ENCODE measurements around the gene DDTL. TPM values are rescaled to one million over a fixed set of nuclear protein-coding genes. Genes with fewer than 3 reads are reported as not detected.
"Not testable (repeated sequence)": the region's sequence is repeated elsewhere in the genome, so short reads cannot be mapped to it uniquely, and the experiment has no call there.

DDTL gene
- total and polyA plus RNA-seq, 2 donors = 1.3 to 3.1 TPM

GRCh38 chr22:23977304-23977703 lies 10.6 kb downstream of the DDTL start:
- 94% methylated on average over 7 of the region's 12 CpGs for WGBS
- H3K27me3 ChIP-seq (ENCODE audit: control insufficient read depth in 2 of 2, insufficient read depth in 1 of 2, low read length in 1 of 2); H3K4me1 ChIP-seq (ENCODE audit: control insufficient read depth in 2 of 2, insufficient read depth in 2 of 2, low read length in 2 of 2); H3K36me3 ChIP-seq (ENCODE audit: control insufficient read depth in 2 of 2, insufficient read depth in 2 of 2, low read length in 1 of 2); H3K4me3 ChIP-seq (ENCODE audit: low read length in 2 of 2); DNase-seq (ENCODE audit: low read depth in 6 of 9, low spot score in 9 of 9); H3K27ac ChIP-seq (ENCODE audit: low read depth in 1 of 2, low read length in 1 of 2); H3K9me3 ChIP-seq (ENCODE audit: control insufficient read depth in 2 of 2, insufficient read depth in 1 of 2, low read length in 1 of 2): not testable (repeated sequence)

- not testable (repeated sequence) for H3K4me3 ChIP-seq (ENCODE audit: low read length in 2 of 2); DNase-seq (ENCODE audit: low read depth in 6 of 9, low spot score in 9 of 9); H3K9me3 ChIP-seq (ENCODE audit: control insufficient read depth in 2 of 2, insufficient read depth in 1 of 2, low read length in 1 of 2); H3K27me3 ChIP-seq (ENCODE audit: control insufficient read depth in 2 of 2, insufficient read depth in 1 of 2, low read length in 1 of 2); H3K36me3 ChIP-seq (ENCODE audit: control insufficient read depth in 2 of 2, insufficient read depth in 2 of 2, low read length in 1 of 2); H3K4me1 ChIP-seq (ENCODE audit: control insufficient read depth in 2 of 2, insufficient read depth in 2 of 2, low read length in 2 of 2); H3K27ac ChIP-seq (ENCODE audit: low read depth in 1 of 2, low read length in 1 of 2)
- WGBS = no CpG with 5 or more reads among the region's 41 CpGs
Measured at GRCh38 chr22:23979557-23980240, 13.0 kb downstream of the DDTL start, which contains the start of gene GSTT2. GSTT2 (plus strand) TSS chr22:23980134.

- 68% methylated on average over 6 of the region's 7 CpGs for WGBS
- DNase-seq (ENCODE audit: low read depth in 6 of 9, low spot score in 9 of 9); H3K9me3 ChIP-seq (ENCODE audit: control insufficient read depth in 2 of 2, insufficient read depth in 1 of 2, low read length in 1 of 2); H3K27ac ChIP-seq (ENCODE audit: low read depth in 1 of 2, low read length in 1 of 2); H3K4me1 ChIP-seq (ENCODE audit: control insufficient read depth in 2 of 2, insufficient read depth in 2 of 2, low read length in 2 of 2); H3K4me3 ChIP-seq (ENCODE audit: low read length in 2 of 2); H3K36me3 ChIP-seq (ENCODE audit: control insufficient read depth in 2 of 2, insufficient read depth in 2 of 2, low read length in 1 of 2); H3K27me3 ChIP-seq (ENCODE audit: control insufficient read depth in 2 of 2, insufficient read depth in 1 of 2, low read length in 1 of 2): not testable (repeated sequence)
Measured at GRCh38 chr22:23980567-23980966, 13.9 kb downstream of the DDTL start.

- Histone ChIP-seq H3K27ac (ENCODE audit: low read depth in 1 of 2, low read length in 1 of 2) (no peak overlapping the region), H3K9me3 (ENCODE audit: control insufficient read depth in 2 of 2, insufficient read depth in 1 of 2, low read length in 1 of 2) (no peaks in the 10 kb centered on the region), H3K4me1 (ENCODE audit: control insufficient read depth in 2 of 2, insufficient read depth in 2 of 2, low read length in 2 of 2) (no peaks in the 10 kb centered on the region), H3K36me3 (ENCODE audit: control insufficient read depth in 2 of 2, insufficient read depth in 2 of 2, low read length in 1 of 2) (no peaks in the 10 kb centered on the region), H3K27me3 (ENCODE audit: control insufficient read depth in 2 of 2, insufficient read depth in 1 of 2, low read length in 1 of 2) (peaks cover 0 to 3% of the 10 kb centered on the region in 2 donors), H3K4me3 (ENCODE audit: low read length in 2 of 2) (no peak overlapping the region)
- DNase-seq (ENCODE audit: low read depth in 6 of 9, low spot score in 9 of 9) = peak in 4 of 9 donors; percentile 15 to 64 (median 50)
- WGBS = 53% methylated on average over 6 of the region's 6 CpGs
Measured at GRCh38 chr22:23984430-23984829, 17.7 kb downstream of the DDTL start.

- H3K4me1 ChIP-seq (ENCODE audit: control insufficient read depth in 2 of 2, insufficient read depth in 2 of 2, low read length in 2 of 2); H3K9me3 ChIP-seq (ENCODE audit: control insufficient read depth in 2 of 2, insufficient read depth in 1 of 2, low read length in 1 of 2); H3K4me3 ChIP-seq (ENCODE audit: low read length in 2 of 2); DNase-seq (ENCODE audit: low read depth in 6 of 9, low spot score in 9 of 9); H3K36me3 ChIP-seq (ENCODE audit: control insufficient read depth in 2 of 2, insufficient read depth in 2 of 2, low read length in 1 of 2); H3K27me3 ChIP-seq (ENCODE audit: control insufficient read depth in 2 of 2, insufficient read depth in 1 of 2, low read length in 1 of 2); H3K27ac ChIP-seq (ENCODE audit: low read depth in 1 of 2, low read length in 1 of 2): not testable (repeated sequence)
- WGBS = 95% methylated on average over 8 of the region's 8 CpGs
Measured at GRCh38 chr22:23986089-23986488, 19.4 kb downstream of the DDTL start.

GRCh38 chr22:23986538-23987178 lies 20.0 kb downstream of the DDTL start:
- not testable (repeated sequence) for H3K27ac ChIP-seq (ENCODE audit: low read depth in 1 of 2, low read length in 1 of 2); H3K4me1 ChIP-seq (ENCODE audit: control insufficient read depth in 2 of 2, insufficient read depth in 2 of 2, low read length in 2 of 2); H3K4me3 ChIP-seq (ENCODE audit: low read length in 2 of 2); DNase-seq (ENCODE audit: low read depth in 6 of 9, low spot score in 9 of 9); H3K36me3 ChIP-seq (ENCODE audit: control insufficient read depth in 2 of 2, insufficient read depth in 2 of 2, low read length in 1 of 2); H3K27me3 ChIP-seq (ENCODE audit: control insufficient read depth in 2 of 2, insufficient read depth in 1 of 2, low read length in 1 of 2); H3K9me3 ChIP-seq (ENCODE audit: control insufficient read depth in 2 of 2, insufficient read depth in 1 of 2, low read length in 1 of 2)
- WGBS = 80% methylated on average over 4 of the region's 4 CpGs

GRCh38 chr22:23989583-23990244 lies 23.0 kb downstream of the DDTL start:
- not testable (repeated sequence) for H3K4me3 ChIP-seq (ENCODE audit: low read length in 2 of 2); H3K27me3 ChIP-seq (ENCODE audit: control insufficient read depth in 2 of 2, insufficient read depth in 1 of 2, low read length in 1 of 2); H3K27ac ChIP-seq (ENCODE audit: low read depth in 1 of 2, low read length in 1 of 2); H3K4me1 ChIP-seq (ENCODE audit: control insufficient read depth in 2 of 2, insufficient read depth in 2 of 2, low read length in 2 of 2); DNase-seq (ENCODE audit: low read depth in 6 of 9, low spot score in 9 of 9); H3K9me3 ChIP-seq (ENCODE audit: control insufficient read depth in 2 of 2, insufficient read depth in 1 of 2, low read length in 1 of 2); H3K36me3 ChIP-seq (ENCODE audit: control insufficient read depth in 2 of 2, insufficient read depth in 2 of 2, low read length in 1 of 2)
- 91% methylated on average over 2 of the region's 3 CpGs for WGBS

- not testable (repeated sequence) for H3K4me1 ChIP-seq (ENCODE audit: control insufficient read depth in 2 of 2, insufficient read depth in 2 of 2, low read length in 2 of 2); DNase-seq (ENCODE audit: low read depth in 6 of 9, low spot score in 9 of 9); H3K27me3 ChIP-seq (ENCODE audit: control insufficient read depth in 2 of 2, insufficient read depth in 1 of 2, low read length in 1 of 2); H3K36me3 ChIP-seq (ENCODE audit: control insufficient read depth in 2 of 2, insufficient read depth in 2 of 2, low read length in 1 of 2); H3K4me3 ChIP-seq (ENCODE audit: low read length in 2 of 2); H3K9me3 ChIP-seq (ENCODE audit: control insufficient read depth in 2 of 2, insufficient read depth in 1 of 2, low read length in 1 of 2); H3K27ac ChIP-seq (ENCODE audit: low read depth in 1 of 2, low read length in 1 of 2)
- WGBS = 85% methylated on average over 2 of the region's 2 CpGs
Measured at GRCh38 chr22:23993080-23993479, 26.4 kb downstream of the DDTL start.

GRCh38 chr22:23993581-23994177 lies 27.0 kb downstream of the DDTL start:
- not testable (repeated sequence) for H3K27ac ChIP-seq (ENCODE audit: low read depth in 1 of 2, low read length in 1 of 2); H3K4me1 ChIP-seq (ENCODE audit: control insufficient read depth in 2 of 2, insufficient read depth in 2 of 2, low read length in 2 of 2); H3K9me3 ChIP-seq (ENCODE audit: control insufficient read depth in 2 of 2, insufficient read depth in 1 of 2, low read length in 1 of 2); H3K4me3 ChIP-seq (ENCODE audit: low read length in 2 of 2); DNase-seq (ENCODE audit: low read depth in 6 of 9, low spot score in 9 of 9); H3K36me3 ChIP-seq (ENCODE audit: control insufficient read depth in 2 of 2, insufficient read depth in 2 of 2, low read length in 1 of 2); H3K27me3 ChIP-seq (ENCODE audit: control insufficient read depth in 2 of 2, insufficient read depth in 1 of 2, low read length in 1 of 2)
- WGBS = 96% methylated on average over 4 of the region's 4 CpGs
